Effector CD4-positive, alpha-beta T cell (primary cell): Measurements from ENCODE around the gene DAZAP1.
"Not testable (repeated sequence)": the region's sequence is repeated elsewhere in the genome, so short reads cannot be mapped to it uniquely, and the experiment has no call there.

Experiments used
- DNase-seq: peaks from one replicate; pipeline ENCODE4 v3.0.0-alpha.2; 2020

Gene DAZAP1

DNA sequence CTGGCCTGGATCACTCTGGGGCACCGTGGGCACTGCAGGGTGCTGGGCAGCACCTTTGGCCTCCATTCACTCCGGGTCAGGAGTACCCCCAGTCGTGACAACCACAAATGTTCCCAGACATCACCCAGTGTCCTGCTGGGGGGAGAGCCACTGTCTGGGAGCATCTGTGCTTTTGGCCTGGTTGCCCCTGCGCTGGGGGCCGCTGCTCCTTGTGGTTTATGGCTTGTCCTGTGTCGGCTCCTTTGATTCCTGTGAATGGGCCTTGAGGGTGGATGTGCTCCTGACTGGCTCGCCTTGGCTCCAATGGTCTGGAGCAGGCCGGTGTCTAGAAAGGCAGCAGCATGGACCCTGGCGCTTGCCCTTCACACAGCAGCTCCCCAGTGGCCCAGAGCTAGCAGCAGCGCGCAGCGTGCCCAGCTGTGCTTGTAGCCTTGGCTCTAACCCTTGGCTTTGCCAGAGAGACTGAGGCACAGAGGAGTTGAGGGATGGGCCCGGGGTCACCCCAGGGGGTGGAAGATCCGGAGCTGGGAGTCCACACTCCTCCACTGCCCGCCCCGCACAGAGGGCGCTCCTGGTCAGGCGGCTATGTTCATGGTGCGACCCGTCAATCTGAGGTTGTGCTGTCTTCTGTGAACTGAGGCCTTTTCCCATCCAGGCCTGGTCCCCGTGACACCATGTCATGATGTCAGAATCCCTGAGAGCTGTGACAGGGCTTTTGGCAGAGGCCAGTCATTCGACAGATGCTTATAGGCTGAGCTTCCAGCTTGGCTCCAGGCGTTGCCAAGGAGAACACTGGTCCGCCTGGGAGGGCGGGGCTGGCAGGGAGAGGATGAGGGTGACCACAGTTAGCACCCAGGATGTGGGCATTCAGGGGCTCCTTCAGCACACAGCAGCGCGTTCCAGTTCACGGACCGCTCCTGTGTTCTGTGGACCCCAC is 4.1 kb downstream of the DAZAP1 start:
- DNase-seq = no peak

DNA sequence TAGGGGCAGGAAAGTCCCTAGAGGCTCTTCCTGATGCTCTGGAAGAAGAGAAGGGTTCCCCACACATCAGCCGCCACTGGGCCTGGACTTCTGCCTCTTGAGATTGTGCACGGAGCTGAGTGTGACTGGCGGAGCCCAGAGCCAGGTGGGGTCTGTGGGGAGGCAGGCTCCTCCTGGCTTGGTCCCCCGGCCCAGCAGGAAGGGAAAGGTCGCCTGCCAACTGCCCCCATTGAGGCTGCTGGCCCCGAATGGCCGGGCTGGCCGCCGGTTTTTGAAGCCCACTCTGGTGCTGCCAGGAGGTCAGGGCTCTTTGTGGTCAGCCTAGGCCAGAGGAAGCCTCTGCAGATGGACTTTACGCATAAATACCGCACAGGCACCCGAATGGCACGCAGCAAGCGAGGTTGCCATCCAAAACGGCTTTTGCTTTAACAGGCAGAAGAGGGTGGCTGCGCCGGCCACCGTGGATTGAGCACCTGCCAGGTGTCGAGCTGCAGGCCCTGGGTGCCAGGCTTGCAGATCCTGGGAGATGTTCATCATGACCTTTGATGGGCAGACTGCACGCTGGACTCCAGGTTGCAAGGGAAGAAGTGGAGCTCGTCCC is 5.0 kb downstream of the DAZAP1 start:
- no peak for DNase-seq

DNA sequence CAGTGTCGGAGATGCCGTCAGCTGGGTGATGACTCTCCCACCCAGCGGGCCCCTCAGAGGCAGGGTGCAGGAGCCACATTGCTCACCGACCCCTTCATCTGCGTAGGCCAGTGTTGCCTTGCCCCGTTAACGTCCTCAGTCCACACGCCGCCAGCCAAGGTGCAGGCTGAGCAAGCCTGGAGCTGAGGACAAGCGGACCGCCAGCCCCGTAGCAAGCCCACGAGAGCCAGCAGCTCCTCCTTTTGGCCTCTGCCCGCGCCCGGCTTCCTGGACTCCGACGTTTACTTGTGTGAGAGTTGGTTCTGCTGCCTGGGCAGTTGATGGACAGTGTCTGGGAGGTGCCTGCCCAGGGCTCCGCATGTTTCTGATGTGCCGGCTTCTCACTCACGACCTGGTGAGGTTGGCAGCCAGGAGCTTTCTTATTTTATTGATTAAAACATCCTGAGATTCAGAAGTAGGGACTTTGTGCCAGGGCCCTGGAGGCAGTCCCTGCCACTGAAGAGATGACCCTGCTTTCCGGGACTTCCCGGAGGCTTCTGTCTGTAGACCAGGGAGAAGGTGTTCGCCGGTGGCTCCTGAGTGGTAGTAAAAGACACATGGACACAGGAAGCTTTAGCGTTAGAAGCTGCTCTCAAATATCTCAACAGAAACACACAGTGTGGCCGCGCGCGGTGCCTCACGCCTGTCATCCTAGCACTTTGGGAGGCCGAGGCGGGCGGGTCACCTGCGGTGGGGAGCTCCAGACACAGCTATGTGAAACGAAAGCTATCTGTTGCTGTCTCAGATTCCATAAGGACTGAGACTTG is 5.8 kb downstream of the DAZAP1 start:
- no peak for DNase-seq

DNA sequence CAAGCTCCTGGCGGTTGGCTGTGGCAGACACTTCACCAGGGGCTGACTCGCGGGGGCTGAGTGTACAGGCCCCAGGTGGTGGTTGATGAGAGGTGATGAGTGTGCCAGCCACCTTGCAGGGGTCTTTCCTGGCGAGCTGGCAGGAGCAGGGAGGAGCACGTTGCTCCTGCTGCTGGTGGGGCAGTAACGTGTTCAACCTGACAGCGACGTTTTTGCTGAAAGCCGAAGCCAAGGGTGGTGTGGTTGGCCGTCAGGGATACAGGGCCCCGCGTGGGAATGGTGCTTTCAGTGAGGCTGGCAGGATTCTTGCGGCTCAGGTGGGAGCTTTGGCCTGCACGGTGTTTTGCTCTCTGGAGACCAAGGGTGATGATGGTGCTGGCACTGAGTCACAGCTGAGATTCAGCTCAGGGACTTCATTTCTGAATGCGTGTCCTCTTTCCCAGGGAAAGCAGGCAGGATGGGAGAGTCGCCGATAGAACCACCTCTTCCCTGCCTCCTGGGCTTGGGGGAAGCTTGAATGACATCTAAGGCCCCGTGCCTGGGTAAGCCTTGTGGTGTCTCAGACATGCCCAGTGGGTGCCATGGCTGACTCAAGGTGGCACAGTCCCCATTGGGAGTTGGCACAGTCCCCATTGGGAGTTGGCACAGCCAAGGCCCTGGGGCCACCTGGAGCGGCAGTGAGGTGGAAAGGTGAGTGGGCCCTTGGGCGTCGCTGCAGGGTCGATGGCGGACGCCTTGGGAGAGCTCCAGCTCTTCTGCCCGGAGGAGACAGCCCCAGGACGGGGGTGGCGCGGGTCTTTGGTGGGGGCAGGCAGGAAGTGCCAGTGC is 8.8 kb downstream of the DAZAP1 start:
- DNase-seq = no peak

DNA sequence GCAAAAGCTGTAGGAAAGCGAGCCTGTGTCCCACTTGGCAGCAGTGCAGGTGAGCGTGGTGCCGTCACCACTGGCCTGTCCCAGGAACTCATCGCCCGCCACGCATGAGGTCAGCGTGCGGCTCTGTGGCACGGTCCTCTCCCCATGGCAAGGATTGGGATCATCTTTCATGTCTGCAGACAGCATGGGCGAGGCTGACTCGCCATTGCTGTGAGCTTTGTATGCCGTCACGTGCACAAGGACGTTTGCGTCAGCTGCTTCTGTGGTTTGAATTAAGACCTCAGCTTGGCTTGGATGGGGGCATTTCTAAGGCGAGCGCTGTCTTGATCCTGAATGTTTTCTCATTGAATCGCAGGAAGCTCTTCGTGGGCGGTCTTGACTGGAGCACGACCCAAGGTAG is 9.8 kb downstream of the DAZAP1 start:
- DNase-seq = no peak

DNA sequence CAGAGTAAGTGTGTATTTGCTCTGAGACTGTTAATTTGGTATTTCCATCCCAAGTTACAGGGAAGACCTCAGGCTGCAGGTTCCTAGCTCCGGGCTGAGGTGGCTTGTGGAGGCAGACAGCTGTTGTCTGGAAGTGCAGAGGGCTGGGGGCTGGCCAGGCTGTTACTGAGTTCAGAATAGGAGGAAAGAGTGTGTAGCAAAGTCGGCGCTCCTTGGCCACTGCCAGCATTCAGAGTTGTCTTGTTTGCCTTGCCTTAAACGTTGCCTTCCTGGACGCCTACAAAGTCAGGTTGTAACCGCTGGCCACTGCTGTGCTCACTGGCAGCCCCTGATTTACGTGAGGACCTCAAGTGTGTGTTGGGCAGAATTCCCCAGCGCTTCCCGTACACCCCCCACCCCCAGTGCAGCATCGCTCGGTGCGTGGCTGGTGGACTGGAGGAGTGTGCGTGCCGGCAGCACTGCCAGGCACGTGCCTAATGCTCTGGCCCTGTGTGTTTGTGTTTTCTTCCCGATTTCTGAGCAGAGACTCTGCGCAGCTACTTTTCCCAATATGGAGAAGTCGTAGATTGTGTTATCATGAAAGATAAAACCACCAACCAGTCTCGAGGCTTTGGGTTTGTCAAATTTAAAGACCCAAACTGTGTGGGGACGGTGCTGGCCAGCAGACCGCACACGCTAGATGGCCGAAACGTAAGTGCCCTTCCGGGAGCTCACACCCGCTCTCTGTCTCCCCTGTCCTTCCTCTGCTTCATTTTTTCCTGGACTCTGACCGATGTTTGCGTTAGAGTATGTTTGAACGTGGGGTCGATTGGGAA is 10.5 kb downstream of the DAZAP1 start:
- no peak for DNase-seq

DNA sequence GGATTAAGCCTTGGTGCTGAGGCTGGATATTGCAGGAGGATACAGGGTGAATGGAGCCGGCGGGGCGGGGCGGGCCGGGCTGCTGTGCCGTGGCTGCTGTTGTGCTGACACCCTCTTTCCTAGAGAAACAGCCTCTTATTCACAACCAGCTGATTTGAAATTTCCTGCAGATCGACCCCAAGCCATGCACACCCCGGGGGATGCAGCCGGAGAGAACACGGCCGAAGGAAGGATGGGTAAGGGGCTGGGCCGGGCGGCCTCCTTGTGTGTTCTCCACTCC is 11.1 kb downstream of the DAZAP1 start:
- DNase-seq = no peak

DNA sequence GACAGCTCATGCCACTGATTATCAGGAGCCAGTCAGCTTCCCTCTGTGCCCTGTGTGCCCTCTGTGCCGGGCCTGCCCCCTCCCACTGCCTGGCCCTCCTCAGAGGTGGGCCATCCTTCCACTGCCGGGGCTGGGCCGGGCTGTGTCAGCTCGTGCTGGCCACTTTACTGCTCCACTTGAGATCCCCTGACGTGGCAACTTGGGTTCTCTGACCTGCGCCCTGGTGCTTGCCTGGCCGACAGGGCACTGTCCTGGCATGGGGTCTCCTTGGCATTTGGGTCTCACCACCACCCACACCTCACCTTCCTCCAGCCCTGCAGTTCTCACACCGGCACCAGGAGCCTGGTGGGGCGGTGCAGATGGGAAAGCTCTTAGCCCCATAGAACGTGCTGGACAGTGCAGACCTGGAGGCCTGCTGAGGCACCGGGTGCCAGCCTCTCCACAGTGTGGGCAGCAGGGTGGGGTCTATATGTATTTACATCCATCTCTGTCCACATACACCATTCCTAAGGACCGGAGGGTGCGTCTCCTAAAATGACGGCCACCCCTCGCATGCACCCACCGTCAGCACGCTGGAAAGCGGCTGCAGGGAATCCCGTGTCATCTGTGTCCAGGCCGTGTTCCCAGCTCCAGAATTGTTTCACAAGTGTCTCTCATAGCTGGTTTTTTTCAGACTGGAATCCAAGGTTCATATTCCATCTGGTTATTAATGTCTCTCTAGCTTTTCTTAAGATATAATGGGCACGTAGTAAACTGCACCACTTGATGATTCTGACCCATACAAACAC is 11.8 kb downstream of the DAZAP1 start:
- DNase-seq = no peak

DNA sequence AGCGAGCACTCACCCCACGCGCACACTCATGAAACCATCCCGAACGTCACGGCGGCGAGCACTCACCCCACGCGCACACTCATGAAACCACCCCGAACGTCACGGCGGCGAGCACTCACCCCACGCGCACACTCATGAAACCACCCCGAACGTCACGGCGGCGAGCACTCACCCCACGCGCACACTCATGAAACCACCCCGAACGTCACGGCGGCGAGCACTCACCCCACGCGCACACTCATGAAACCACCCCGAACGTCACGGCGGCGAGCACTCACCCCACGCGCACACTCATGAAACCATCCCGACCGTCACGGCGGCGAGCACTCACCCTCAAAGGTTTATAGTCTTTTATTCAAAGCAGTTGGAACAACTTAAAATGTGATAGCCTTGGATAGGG is 12.7 kb downstream of the DAZAP1 start:
- DNase-seq = not testable (repeated sequence)

DNA sequence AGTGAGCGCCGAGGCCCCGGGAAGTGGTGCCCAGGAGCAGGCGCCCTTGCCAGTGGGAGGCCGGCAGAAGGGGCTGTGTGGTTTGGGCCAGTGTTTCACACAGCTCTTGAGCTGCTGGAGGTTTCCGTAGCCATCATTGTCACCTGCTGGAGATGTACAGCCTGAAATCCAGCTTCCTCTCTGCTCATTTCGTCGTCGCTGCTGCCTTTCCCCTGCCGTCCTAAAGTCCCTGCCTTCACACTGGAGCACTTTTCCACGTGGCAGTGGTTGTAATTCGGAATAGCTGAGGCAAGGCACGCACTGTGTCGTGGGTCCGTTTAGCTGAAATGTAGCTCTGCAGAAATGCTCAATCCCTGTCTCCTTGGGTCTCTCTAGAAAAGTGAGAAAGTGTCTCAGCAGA is 13.2 kb downstream of the DAZAP1 start:
- no peak for DNase-seq

DNA sequence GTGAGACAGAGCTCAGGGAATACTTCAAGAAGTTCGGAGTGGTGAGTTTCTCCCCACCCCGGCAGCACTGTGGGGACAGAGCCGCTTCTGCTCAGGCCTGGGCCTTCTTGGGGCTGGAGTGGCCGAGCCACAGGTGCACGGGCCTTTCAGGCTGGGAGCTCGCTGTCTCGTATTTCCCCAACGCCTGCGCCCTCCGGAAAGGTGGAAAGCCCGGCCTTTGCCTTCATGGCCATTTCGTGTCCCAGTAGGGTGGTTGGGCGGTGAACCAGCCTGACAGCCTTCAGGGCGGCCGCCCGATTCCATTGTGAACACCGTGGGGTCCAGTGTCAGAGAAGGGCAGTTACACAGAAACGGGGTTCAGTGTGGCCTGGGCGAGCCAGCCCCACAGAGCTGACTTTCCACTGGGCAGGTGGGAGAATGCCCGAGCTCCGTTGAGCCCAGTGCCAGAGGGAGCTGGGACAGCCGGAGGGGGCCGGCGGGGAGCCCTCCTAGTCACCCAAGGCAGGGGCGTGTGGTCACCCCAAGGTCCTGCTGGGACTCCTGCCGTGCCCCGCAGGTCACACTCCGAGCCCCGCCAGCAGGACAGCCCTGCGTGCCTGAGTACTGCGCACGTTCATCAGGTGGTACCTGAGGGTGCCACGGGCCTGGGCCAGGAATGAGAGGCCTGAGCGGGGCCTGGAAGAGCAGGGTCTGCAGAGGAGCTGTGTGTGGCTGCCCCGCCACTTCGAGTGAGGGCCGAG is 14.0 kb downstream of the DAZAP1 start:
- DNase-seq = no peak

DNA sequence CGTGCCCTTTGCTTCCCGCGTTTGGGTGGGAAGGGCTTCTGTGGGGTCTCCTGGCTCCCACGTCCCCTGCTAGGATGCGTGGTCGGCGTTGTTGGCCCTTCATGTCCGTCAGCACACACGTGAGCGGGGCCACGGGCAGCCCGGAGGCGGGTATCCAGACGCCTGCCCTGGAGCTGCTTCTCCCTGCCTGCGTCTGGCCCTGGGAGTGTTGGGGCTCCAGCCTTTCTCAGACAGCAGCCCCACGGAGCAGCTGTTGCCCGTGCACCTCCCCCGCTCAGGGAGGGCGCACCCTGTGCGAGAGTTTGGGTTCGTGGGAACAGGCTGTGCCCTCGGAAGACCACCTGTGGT is 14.5 kb downstream of the DAZAP1 start:
- DNase-seq = no peak

DNA sequence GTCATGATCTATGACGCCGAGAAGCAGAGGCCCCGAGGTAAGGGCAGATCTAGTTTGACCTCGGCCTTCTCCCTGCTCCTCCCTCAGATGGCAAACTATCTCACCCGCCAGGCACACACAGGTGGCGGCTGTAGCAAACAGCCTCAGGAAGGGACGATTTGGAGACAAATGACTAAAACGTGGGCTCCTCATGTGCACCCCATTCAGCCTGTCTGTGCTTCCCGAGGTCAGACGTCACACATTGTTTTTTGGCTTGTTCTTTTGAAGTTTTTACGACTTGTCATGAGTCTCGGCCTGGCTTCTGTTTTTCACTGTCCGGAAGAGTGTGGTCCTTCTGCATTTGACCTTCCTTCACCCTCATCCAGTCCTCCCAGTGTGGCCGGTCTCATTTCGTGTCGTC is 15.0 kb downstream of the DAZAP1 start:
- DNase-seq = no peak

DNA sequence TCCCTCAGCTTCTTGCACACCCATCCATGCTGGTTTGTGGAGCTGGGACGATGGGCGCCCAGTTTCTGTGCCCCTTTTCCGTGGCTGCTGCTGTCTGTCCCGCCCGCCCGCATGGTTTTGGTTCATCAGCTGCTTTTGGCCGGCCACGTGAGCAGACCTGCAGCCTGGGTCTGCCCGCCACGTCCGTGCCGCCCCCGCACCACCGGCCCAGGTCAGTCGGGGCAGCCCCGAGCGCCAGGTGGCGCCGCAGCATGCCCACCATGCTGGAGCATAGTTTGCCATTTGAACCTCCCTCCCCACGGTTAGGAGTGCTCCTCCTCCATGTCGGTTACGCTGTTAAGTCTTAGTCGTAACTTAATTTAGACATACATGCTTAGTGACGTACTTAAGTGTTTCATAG is 15.6 kb downstream of the DAZAP1 start:
- no peak for DNase-seq

DNA sequence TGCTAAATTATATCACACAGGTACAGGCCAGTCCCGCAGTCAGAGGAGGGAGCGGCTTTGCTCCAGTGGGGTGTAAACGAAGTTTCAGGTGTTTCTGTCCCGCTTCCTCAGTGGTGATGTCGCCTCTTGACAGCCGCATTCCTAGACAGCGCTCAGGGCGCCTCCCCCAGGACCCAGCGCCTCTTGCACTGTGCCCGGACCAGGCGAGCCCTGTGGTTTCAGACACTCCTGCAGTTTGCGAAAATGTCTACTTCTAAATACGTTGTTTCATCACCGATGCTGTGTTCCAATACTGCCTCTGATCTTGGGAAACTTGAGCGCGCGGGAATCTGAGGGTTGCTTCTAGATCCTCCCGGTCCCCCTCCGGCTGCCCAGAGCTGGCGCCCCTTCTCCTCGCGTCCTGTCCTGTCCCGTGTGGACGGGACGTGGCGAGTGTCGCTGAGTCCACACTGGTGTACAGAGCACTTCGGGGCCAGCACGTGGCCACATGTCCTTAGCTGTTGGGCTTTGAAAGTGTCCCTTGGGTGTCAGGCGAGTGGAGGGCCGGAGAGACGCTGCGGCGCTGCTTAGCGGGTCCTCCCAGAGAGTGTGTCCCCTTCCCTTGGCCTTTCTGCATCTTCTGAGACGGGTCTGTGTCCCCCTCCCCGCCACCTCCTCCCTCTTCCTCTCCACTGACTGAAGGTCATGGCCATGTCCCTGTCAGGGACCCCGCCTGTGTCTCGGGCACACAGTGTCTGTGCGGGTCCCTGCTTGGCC is 16.2 kb downstream of the DAZAP1 start:
- no peak for DNase-seq

DNA sequence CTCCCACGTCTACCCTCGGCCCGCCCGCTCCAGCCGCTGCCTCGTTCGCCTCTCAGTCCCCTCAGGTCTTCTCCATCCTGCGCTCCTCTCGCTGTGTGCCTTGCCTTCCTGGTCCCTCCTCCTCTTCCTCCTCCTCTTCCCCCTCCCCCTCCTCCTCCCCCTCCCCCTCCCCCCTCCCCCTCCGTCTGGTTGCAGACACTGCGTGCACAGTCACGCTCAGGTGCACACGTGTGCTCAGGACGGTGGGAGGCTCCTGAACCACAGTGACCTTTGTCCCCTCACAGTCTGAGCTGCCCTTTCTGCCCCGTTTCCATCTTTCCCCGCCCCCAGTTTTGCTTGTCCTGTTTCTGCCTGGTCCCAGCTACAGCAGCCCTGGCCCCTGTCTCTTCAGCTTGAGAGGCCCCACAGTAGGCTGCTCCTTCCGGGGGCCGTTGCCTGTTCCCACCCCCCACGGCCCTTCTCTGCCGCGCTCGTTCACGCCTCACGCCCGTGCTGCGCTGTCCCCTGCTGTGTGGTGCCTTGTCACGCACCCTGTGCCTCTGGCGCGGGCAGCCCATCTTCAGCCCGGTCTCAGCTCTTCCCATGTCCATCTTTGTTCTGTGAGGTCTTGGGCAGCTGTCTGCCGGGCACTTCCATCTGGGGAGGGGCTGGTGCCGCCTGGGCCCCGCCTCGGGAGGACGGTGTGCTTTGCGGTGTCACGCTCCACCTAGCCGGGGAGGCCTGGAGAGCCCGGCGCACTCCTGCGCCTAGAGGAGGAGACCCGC is 17.0 kb downstream of the DAZAP1 start:
- no peak for DNase-seq

DNA sequence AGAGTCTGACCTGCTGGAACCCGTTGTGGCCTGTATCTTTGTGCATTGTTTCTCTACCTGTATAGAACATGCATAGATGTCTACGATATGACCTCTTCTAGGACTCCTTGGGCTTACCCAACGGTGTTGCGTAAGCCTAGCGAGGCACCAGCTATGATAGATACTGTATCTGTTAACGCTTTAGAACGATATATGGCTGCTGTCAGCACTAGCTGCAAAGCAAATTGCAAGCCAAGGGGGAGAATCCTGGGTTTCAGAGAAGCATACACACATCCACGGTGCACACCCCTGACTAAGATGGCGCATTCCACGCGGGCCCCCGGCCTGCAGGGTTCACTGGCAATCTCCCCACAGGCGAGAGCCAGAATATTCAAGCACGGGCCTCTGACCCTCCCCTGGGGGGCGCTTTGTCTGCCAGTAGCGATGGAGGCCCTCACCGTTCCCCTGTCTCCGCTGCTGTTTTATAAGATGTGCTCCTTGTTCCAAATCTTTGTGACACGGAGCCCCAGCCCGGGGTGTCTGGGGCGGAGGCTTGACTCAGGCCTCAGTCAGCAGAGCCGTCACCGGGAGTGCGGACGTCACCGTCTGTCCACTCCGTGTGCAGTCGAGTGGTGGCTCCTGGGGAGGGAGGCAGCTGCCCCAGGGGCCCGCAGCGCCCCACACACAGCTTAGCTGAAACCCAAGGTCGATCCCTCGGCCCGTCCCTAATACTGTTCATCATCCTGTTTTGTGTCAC is 17.9 kb downstream of the DAZAP1 start:
- no peak for DNase-seq

DNA sequence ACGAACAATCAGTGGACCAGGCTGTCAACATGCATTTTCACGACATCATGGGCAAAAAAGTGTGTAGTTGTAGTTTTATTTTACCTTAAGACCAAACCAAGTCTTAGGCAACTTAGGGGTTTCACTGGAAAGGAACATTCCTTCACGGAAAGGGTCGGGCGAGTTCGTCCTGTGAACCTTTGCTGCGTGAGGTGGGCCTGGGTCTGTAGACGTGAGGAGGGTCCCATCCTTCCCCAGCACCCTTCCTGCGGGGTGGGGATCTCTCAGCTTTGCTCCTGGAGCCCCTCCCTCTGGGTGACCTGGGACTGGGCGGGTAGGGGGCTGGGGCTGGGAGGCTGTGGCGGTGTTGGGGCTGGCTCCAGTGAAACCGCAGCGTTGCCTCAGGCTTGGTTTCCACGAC is 18.5 kb downstream of the DAZAP1 start:
- no peak for DNase-seq
